GM12874 (cell line): ENCODE results near the gene CKLF.

Experiments
- TF ChIP-seq, protein P1 (sequence below): IDR thresholded peaks from 2 replicates; pipeline ENCODE4 v1.5.1; 2011; ENCODE audit warnings: low read depth, mild to moderate bottlenecking, control low read depth, low read length, moderate library complexity; ENCODE audit not compliant: insufficient read depth

CKLF gene

DNA sequence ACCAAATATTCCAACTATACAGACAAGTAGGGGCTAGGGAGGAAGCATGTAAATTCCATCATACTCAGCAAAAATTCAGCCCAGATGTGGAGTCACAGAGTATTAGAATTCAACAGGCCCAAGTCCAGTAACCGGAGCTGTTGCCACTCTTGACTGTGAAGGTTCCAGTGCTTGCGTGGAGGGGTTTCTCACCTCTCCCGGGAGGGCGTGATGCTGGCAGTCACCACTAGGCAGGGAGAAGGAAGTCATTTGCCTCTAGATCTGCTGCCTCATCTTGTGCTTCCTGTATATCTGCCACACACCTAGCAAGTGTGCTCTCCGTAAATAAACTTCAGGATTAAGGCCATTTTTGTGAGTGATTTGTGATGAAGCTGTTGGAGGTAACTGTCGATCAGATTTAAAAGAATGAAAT lies 1.0 kb upstream of the CKLF start:
- TF ChIP-seq, protein P1, sequence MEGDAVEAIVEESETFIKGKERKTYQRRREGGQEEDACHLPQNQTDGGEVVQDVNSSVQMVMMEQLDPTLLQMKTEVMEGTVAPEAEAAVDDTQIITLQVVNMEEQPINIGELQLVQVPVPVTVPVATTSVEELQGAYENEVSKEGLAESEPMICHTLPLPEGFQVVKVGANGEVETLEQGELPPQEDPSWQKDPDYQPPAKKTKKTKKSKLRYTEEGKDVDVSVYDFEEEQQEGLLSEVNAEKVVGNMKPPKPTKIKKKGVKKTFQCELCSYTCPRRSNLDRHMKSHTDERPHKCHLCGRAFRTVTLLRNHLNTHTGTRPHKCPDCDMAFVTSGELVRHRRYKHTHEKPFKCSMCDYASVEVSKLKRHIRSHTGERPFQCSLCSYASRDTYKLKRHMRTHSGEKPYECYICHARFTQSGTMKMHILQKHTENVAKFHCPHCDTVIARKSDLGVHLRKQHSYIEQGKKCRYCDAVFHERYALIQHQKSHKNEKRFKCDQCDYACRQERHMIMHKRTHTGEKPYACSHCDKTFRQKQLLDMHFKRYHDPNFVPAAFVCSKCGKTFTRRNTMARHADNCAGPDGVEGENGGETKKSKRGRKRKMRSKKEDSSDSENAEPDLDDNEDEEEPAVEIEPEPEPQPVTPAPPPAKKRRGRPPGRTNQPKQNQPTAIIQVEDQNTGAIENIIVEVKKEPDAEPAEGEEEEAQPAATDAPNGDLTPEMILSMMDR = peak; percentile 46; the same call in 1 of the 2 replicates

DNA sequence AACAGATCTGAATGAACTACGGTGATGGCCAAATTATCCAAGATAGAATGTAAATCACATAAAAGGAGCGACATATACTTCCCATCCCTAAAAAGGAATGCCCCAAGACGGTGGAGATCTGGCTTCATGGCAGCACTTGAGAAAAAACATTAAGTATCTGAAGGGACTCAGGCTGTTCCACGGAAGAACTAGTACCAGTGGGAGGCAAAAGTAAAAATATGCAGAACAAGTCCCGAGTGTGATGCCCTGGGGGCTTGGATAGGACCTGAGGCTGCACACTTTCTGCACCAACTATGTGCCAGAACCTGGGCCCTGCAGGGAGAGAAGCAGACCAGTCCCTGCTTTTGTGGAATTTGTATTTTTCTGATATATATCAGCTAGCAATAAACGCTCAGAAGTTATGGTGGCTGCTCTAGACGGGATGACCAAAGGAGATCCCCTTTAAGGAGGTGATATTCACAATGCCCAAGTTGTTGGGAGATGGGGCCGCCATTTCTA lies 539 bp upstream of the CKLF start:
- TF ChIP-seq, protein P1 = no peak

DNA sequence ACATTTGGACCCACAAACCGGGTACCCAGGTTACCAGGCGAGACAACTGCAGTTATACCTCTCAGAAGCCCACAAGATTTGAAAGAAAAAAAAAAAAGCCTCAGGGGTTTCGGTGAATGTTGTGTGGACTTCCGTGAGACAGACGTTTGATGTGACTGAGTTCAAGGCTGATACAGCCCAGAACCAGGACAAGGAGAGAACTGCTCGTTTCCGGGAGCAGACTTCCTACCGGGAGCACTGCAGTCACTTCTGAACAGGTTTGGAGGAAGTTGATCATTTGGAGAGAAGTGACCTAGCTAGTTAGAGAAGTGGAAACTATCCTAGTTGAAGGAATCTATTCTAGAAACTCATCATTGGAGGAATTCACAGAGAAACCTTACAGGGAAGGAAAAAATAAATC lies 847 bp downstream of the CKLF start:
- TF ChIP-seq, protein P1 = no peak

DNA sequence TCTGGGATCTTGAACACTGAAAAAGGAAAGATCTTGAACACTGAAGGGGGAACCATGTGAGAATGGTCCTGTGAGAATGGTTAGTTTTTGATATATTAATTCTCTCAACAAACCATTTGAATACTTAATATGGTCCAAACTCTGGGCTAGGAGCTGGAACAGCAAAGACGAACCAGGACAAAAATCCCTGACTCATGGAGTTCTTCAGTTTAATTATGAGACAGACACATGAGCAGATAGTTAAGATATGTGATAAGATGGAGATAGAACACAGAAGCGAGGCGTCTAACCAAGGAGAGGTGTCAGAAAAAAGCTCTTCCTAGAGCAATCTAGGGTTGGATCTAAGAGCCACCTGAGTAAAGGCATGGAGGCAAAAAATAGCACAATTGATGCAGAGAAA lies 1.6 kb downstream of the CKLF start:
- TF ChIP-seq, protein P1 = no peak

DNA sequence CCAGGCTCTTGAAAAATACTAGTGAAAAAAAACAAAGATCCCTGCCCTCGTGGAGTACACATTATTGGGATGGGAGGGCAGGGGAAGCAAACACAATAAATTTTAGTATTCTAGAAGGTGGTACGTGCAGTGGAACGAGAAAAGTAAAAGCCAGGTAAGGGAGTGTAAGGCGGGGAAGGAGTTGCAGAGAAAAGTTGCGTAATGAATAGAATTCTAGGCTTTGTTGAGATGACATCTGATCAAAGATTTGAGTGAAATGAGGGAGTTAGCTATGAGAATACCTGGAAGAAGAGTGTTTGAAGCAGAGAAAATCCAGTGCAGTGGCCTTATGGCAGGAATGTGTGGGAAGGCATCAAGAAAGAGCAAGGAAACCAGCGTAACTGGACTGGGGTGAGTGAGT lies 2.1 kb downstream of the CKLF start:
- TF ChIP-seq, protein P1 = no peak

DNA sequence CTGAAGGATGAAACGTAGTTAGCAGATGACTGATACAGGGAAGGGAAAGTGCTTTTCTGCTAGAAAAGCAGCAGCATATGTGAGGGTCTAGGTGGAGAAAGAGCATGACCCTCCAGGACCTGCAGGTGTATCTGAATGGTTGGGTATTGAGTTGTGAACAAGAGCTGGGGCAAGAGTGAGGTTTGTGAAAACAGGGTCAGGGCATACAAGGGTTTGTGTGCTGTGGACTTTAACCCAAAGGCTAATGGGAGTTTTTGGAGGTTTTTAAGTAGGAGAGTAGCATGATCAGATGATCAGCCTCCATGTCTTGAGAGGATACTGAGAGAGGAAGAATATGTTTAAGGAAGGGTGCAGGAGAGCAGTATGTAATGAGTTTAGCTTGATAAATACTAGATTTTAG lies 7.7 kb downstream of the CKLF start:
- TF ChIP-seq, protein P1 = no peak

DNA sequence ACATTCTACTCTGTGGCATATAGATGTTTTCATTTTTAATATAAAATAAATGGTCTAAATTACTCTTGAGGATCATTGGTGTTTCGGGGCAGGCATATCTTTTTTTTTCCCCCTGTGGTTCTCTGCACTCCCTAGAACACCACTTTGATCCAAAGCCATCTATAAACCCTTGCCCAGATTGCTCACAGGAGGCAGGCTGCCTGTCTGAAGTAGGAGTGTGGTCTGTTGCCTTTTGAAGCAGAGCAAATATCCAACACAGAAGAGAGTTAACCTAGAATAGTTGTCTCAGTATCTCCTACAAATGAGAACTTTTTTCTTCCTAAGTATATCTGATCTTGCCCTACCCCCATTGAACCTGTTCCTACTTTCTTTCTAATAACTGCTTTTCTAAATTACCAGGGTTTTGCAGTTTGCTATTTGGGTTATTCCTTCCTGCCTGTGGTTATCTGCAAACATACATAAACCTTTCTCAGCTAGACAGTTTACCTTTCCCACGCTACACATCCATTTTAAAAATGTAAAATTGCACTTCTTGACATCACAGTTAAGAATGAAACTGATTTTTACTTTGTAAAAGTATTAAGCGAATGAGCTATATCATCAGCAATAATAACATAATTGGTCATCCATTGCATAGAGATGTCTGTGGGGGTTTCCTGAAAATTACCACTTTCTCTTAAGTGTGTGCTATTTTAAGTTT lies 9.2 kb downstream of the CKLF start:
- TF ChIP-seq, protein P1 = no peak

DNA sequence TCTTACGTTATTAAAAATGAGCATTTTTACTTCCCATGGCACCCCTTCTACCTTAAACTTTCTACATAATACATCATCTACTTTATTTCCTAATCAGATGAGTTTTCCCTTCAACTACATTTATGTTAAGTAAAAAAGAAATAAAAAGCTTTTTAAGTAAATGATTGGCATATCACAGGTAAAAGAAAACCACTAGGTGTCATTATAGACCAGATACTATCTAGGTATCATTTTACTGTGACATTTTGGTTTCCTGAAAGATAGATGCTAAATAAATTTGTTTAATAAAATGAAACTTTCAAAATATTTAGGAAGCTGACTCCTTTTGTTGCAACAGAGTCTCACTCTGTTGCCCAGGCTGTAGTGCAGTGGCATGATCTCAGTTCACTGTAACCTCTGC lies 10.0 kb downstream of the CKLF start:
- TF ChIP-seq, protein P1 = no peak
